Smooth muscle cell (in vitro differentiated cells): Measurements from ENCODE around the gene GLP1R. TPM values are rescaled to one million over a fixed set of nuclear protein-coding genes. Genes with fewer than 3 reads are reported as not detected.

Experiments used
- DNase-seq: peaks from one replicate; lab custom pipeline; 2025; ENCODE audit not compliant: unreplicated experiment; lab: John Stamatoyannopoulos, UW
- H2AFZ ChIP-seq: fragments of 200-600 bp; sonication (generic); 2 replicates; pipeline ENCODE4 v1.6.0; 2016; ENCODE audit warnings: antibody characterized with exemption, low read depth, mild to moderate bottlenecking
- H3F3A ChIP-seq: fragments of 200-600 bp; sonication (generic); 2 replicates; pipeline ENCODE4 v1.6.0; 2017; ENCODE audit warnings: antibody characterized with exemption, low read depth
- H3K27ac ChIP-seq: fragments of 200-600 bp; sonication (generic); 2 replicates; pipeline ENCODE4 v1.5.1; 2016; ENCODE audit warnings: low read depth, mild to moderate bottlenecking
- H3K27me3 ChIP-seq: fragments of 200-600 bp; sonication (generic); 2 replicates; pipeline ENCODE4 v1.6.1; 2016; ENCODE audit warnings: low read depth, mild to moderate bottlenecking
- H3K36me3 ChIP-seq: fragments of 200-600 bp; sonication (generic); 2 replicates; pipeline ENCODE4 v1.5.1; 2016; ENCODE audit warnings: low read depth
- H3K4me1 ChIP-seq: fragments of 200-600 bp; sonication (generic); 2 replicates; pipeline ENCODE4 v1.5.1; 2016; ENCODE audit warnings: low read depth
- H3K4me2 ChIP-seq: fragments of 200-600 bp; sonication (generic); 2 replicates; pipeline ENCODE4 v1.6.0; 2016; ENCODE audit warnings: mild to moderate bottlenecking
- H3K4me3 ChIP-seq: fragments of 200-600 bp; sonication (generic); 2 replicates; pipeline ENCODE4 v1.5.1; 2016; ENCODE audit warnings: mild to moderate bottlenecking
- H3K79me2 ChIP-seq: fragments of 200-600 bp; sonication (generic); 2 replicates; pipeline ENCODE4 v1.6.0; 2016; ENCODE audit warnings: low read depth, mild to moderate bottlenecking
- H3K9ac ChIP-seq: fragments of 200-600 bp; sonication (generic); 2 replicates; pipeline ENCODE4 v1.6.0; 2016; ENCODE audit warnings: low read depth
- H3K9me3 ChIP-seq: fragments of 200-600 bp; sonication (generic); replicated peaks from 2 replicates; pipeline ENCODE4 v1.5.1; 2016; ENCODE audit warnings: low read depth
- H4K20me1 ChIP-seq: fragments of 200-600 bp; sonication (generic); 2 replicates; pipeline ENCODE4 v1.6.0; 2016; ENCODE audit warnings: low read depth
- CTCF ChIP-seq: fragments of 200-600 bp; sonication (generic); IDR thresholded peaks from 2 replicates; pipeline ENCODE4 v1.5.1; 2017; ENCODE audit warnings: borderline replicate concordance, mild to moderate bottlenecking, antibody characterized with exemption; ENCODE audit not compliant: insufficient read depth, poor library complexity, severe bottlenecking
- WGBS: methylation state at CpG from one replicate; pipeline ENCODE4 v1.1.7; 2016; ENCODE audit warnings: low lambda C conversion rate; 5-methylcytosine and 5-hydroxymethylcytosine counted together
- polyA plus RNA-seq: library from polyadenylated mRNA; unstranded; fragments of >200 nt; fragmentation: Nextera tagmentation; extraction: Ambion mirVana; gene quantifications from 2 replicates; pipeline ENCODE4 v1.2.1, GENCODE V29; 2016
- total RNA-seq: library from RNA; depleted of rRNA; stranded (reverse); fragments of >200 nt; gene quantifications from 2 replicates; pipeline ENCODE4 v1.2.3, GENCODE V29; 2014

The GLP1R gene
- total and polyA plus RNA-seq, 2 experiments from 2014 or later, result not detected

- no peak overlapping the region for H3K4me3 ChIP-seq
- WGBS, result 81% methylated on average over 6 of the region's 6 CpGs
- H2AFZ ChIP-seq, result no peak overlapping the region
- no peak for TF ChIP-seq CTCF
- H3K9me3 ChIP-seq, result no peaks in the 10 kb centered on the region
- no peaks in the 10 kb centered on the region for H3F3A ChIP-seq
- no peaks in the 10 kb centered on the region for H3K79me2 ChIP-seq
- H4K20me1 ChIP-seq, result no peaks in the 10 kb centered on the region
- no peaks in the 10 kb centered on the region for H3K36me3 ChIP-seq
- DNase-seq, result no peak
- H3K27ac ChIP-seq, result no peak overlapping the region
- no peak overlapping the region for H3K4me2 ChIP-seq
- peaks cover 94% of the 10 kb centered on the region for H3K27me3 ChIP-seq
- H3K4me1 ChIP-seq, result peaks cover 6% of the 10 kb centered on the region
- H3K9ac ChIP-seq, result no peak overlapping the region
Measured at GRCh38 chr6:39047434-39048327, 900 bp upstream of the GLP1R start.

- no peaks in the 10 kb centered on the region for H3K36me3 ChIP-seq
- H3K4me3 ChIP-seq, result no peak overlapping the region
- no peak overlapping the region for H3K9ac ChIP-seq
- H2AFZ ChIP-seq, result no peak overlapping the region
- no peak for DNase-seq
- no peak for TF ChIP-seq CTCF
- no peak overlapping the region for H3K27ac ChIP-seq
- H3K79me2 ChIP-seq, result no peaks in the 10 kb centered on the region
- peaks cover 84% of the 10 kb centered on the region for H3K27me3 ChIP-seq
- no peaks in the 10 kb centered on the region for H3F3A ChIP-seq
- no peaks in the 10 kb centered on the region for H4K20me1 ChIP-seq
- WGBS, result 81% methylated on average over 9 of the region's 9 CpGs
- H3K9me3 ChIP-seq, result no peaks in the 10 kb centered on the region
- no peak overlapping the region for H3K4me2 ChIP-seq
- peaks cover 6% of the 10 kb centered on the region for H3K4me1 ChIP-seq
Measured at GRCh38 chr6:39049575-39050283, 1.1 kb downstream of the GLP1R start.

- H4K20me1 ChIP-seq, result no peaks in the 10 kb centered on the region
- no peak overlapping the region for H3K4me3 ChIP-seq
- 83% methylated on average over 5 of the region's 5 CpGs for WGBS
- H3K27me3 ChIP-seq, result peaks cover 85% of the 10 kb centered on the region
- no peak for TF ChIP-seq CTCF
- H3K27ac ChIP-seq, result no peak overlapping the region
- no peak overlapping the region for H3K9ac ChIP-seq
- no peak overlapping the region for H3K4me2 ChIP-seq
- no peaks in the 10 kb centered on the region for H3K36me3 ChIP-seq
- no peak for DNase-seq
- H2AFZ ChIP-seq, result no peak overlapping the region
- no peaks in the 10 kb centered on the region for H3K79me2 ChIP-seq
- H3K9me3 ChIP-seq, result no peaks in the 10 kb centered on the region
- H3F3A ChIP-seq, result no peaks in the 10 kb centered on the region
- H3K4me1 ChIP-seq, result peaks cover 6% of the 10 kb centered on the region
Measured at GRCh38 chr6:39050453-39051112, 2.0 kb downstream of the GLP1R start.
